T-helper 2 cell (primary cell): ENCODE results near the gene MROH2A.
A peak's percentile ranks its signal among the peaks of the same experiment; 100 is the strongest.

ENCODE experiments used
- DNase-seq, 5 experiments: peaks; one replicate each; pipeline versions ENCODE4 v3.0.0 to v3.0.0-alpha.2; 2012 to 2022

The MROH2A gene

GRCh38 chr2:233836359-233836758 lies 58.2 kb downstream of the MROH2A start:
- no peak for DNase-seq

DNA sequence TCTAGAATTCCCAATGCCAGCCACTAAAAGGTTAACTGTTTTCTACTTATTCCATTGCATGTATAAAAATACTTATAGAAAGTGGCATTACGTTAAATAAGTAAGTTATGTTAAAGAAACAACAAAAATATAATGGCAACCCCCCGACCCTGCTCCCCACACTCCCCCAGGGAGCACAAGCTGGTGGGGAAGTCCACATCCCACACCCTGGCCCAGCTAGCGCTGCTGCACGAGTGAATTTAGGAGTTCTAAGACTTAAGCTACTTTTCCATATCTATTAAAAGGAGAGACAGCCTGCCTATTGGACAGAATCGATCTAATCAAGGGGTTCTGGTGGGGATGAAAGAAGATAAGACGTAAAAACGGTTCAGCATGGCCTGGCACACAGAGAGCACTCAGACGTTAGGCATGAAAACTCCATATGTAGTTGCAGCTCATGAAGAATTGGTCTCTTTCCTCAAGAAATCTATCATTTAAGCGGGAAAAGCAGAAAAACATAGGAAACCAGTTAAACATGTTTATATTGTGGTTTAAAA lies 59.6 kb downstream of the MROH2A start:
- no peak for DNase-seq

DNA sequence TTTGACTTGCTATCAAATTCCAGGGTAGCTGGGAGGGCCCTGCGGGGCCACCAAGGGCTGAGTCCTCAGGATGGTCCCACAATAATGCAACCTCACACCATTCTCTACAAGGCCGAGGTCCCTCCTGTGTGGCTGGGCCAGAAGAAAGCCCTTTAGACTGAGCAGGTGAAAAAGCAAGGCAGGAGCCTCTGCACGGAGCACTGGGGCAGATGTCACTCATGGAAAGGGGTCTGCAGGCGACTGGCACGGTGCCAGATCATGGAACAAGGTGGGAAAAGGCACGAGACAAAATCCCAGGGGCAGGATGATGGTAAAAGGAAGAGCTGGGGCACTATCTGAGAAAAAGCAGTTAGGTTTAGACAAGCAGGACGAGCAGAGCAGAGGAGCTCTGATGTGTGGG lies 60.1 kb downstream of the MROH2A start:
- no peak for DNase-seq

DNA sequence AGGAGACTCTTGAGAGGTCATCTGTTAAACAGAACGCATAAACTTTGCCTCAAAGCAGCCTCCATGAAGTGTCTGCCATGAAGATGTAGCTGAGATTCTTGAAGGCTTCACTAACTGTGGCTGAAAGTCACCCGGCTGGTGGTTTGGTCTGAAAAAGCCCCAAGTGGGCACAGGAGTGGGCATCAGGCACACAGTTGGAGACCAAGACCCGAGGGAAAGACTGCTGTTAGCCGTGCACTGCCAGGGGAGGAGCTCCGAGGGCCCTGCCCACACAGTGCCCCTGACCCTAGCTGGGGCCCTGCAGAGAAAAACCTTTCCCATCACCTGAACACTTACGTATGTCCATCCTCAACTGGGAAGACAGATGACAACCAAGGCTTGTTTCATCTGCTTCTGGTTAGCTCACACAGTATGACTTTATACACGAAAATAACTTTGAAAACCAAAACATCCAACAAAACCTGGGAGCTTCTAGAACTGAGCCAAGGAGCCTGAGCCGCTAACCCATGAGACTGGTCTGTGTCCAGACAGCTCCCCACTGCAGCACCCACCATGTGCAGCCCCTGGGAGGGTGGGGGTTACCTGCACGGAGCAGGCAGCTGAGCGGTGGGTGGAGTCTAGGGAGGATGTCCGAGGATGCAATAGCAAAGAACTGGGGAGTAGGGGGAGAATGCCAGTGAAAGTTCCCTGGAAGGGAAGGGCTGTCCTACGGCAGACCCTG lies 60.8 kb downstream of the MROH2A start:
- no peak for DNase-seq

GRCh38 chr2:233839447-233839820 lies 61.3 kb downstream of the MROH2A start:
- no peak for DNase-seq

DNA sequence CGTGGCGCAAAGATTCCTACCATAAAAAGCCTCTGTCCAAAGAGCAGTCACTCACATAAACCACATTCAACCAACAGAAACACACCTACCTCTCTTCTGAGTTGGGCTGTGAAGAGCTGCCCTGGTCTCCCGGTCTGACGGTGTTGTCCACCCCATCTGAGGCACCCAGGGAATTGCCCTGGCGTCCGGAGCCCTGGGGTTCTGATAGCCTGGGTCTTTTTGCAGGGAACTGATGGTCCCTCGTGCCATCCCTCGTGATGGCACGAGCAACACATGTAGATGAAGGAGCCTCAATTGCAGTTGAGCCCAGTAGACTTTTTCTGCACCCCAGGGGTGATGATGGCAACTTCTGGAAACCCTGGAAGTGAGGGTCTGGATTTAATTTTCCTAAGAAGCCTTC lies 62.4 kb downstream of the MROH2A start:
- DNase-seq = no peak

- no peak for DNase-seq
Observed at GRCh38 chr2:233841183-233841582, 63.1 kb downstream of the MROH2A start.

GRCh38 chr2:233844064-233844807 lies 66.1 kb downstream of the MROH2A start:
- DNase-seq = no peak

GRCh38 chr2:233844836-233845235 lies 66.7 kb downstream of the MROH2A start:
- DNase-seq = no peak

DNA sequence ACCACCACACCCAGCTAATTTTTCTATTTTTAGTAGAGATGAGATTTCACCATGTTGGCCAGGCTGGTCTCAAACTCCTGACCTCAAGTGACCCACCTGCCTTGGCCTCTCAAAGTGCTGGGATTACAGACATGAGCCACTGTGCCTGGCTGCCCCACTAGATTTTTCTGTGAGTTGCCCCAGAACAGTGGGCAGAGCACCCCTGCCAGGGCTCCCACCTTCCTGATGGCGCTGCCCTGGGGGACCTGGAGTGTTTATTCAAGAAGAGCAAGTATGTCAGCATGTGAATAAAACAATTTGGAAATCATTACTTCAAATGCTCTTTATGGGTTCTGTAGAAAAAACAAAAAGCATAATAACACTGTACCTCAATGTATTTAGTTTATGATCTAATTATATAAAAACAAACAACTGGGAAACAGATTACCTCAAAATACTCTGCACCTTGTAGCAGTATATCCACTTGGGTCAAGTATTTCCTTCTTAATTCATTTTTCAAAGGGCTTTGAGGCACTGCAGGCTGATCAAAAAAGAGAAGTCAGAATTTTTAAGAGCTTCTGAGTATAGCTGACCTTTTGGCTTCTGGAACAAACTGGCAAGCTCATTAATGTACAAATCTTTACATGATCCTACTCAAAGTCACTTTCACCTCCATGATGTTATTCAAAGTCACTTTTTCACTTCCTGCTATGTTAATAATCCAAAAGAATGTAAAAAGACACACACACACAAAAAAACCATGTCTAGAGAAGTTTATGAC lies 67.4 kb downstream of the MROH2A start:
- no peak for DNase-seq

- DNase-seq = no peak
Observed at GRCh38 chr2:233846387-233847247, 68.5 kb downstream of the MROH2A start.

DNA sequence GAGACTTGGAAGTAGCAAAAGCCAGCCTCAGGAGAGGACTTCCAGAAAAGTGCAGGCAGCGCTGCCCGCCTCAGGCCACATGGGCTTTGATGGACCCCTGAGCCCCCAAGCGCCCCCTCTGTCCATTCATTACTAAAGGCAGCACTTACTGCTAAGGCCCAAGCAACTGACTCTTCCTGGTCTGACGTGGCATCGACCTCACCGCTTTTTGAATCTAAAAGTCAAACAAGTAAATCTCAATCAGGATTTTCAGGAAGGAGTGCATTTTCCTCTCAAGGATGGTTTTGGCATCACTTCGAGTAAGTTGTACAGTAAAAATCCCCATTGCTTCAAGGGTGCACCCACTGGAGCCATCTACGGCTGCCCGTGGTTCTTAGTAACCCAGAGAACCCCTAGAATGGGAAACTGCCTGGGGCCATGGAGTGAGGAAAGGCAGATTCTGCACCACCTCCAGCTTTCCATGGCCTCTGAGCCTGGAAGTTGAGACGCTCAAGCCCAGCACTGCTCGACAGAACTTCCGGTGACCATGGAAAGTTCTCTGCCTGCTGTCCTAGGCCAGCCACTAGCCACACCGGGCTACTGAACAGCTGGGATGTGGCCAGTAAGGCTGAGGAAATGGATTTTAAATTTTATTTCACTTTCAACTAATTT lies 69.2 kb downstream of the MROH2A start:
- DNase-seq = no peak

DNA sequence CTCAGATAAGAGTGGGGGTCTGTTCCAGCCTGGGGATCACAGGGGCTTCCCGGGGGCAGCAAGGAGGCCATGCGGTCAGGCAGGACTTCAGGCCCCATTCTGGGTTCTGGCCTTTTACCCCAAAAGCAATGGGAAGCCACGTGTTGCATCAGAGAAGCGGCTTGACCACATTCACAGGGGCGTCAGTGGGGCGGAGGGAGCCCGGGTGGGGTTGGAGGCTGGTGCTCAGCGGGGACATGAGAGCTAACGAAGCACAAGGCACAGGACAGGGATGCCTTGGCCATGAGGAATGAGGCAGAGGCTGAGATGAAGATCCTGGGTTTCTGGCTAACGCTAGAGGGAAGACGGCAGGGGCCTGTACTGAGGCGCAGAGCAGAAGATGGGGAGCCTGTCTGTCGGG lies 70.1 kb downstream of the MROH2A start:
- DNase-seq = no peak

GRCh38 chr2:233849607-233850271 lies 71.6 kb downstream of the MROH2A start:
- DNase-seq = no peak

- no peak for DNase-seq
Observed at GRCh38 chr2:233850745-233851144, 72.6 kb downstream of the MROH2A start.

GRCh38 chr2:233851169-233851568 lies 73.0 kb downstream of the MROH2A start:
- no peak for DNase-seq

GRCh38 chr2:233852056-233852455 lies 73.9 kb downstream of the MROH2A start:
- no peak for DNase-seq

DNA sequence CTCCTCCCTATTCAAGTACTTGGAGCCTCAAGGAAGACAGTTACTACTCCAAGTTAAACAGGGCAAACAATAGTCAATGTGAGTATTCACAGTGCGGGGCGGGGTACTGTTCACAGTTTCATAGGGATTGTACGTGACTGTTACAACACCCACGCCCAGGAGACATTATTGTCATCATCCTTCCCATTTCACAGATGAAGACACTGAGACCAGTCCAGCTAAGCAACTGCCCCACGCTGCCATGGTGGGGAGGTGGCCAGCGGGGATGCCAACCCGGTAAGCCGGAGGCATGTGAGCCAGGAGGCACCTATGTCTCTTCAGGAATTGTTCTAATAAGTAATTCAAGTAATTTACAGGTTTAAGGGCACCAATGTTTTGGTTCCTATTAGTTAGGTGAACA lies 75.2 kb downstream of the MROH2A start:
- no peak for DNase-seq

DNA sequence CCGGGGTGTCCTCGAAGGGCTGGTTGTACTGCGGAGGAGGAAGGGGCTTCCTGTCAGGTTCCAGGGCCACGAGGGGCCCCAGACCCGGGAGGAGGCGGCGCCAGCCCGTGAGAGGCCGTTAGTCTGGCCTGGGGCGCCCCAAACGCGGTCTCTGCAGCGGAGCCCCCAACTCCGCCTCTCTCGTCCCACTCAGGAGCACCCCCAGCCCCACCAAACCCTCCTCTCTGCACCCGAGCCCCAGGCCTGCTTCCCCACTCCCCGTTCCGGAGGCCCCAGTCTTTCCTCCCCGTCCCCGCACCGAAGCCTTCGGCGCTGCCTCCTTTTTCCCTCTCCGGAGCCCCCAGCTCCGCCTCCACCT lies 75.7 kb downstream of the MROH2A start:
- DNase-seq = no peak

DNA sequence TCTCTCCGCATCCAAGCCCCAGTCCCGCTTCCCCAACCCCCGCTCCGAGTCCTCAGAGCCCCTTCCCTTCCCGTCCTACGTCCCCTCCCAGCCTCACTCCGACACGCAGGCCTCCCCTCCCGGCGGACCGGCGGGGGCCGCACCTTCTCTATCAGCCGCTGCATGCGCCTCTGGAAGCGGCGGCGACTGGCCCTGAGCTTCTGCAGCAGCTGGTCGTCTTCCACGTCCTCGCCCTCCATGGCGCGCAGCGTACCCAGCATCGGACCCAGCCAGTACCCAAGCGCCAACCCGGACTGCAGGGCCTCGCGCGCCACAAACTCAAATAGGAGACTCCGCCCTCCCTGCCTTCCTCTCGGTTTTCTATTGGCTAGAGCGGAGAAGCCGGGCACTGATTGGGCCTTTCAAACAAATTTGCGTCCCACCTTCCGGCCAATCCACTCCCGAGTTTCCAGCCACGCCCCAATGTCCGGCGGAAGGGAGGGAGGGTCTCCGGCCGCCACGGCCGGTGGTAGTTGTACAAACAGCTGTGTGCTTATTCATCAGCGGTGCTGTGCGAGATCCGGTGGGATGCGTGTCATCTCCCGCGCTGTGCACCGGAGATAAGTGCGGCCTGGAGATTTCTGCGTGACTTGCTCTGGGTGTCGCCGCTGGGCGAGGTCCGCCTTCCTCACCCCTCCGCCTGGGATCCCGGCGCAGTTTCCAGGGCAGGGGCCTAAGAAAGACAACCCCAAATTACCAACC lies 76.3 kb downstream of the MROH2A start, which contains the start of gene HJURP:
Gene HJURP, minus strand, starts transcription at position 295 of the 741 bp plus-strand sequence. Its CDS starts 35 bp downstream, at position 260.
- DNase-seq = peak; percentile 69 to 97 (median 80)

DNA sequence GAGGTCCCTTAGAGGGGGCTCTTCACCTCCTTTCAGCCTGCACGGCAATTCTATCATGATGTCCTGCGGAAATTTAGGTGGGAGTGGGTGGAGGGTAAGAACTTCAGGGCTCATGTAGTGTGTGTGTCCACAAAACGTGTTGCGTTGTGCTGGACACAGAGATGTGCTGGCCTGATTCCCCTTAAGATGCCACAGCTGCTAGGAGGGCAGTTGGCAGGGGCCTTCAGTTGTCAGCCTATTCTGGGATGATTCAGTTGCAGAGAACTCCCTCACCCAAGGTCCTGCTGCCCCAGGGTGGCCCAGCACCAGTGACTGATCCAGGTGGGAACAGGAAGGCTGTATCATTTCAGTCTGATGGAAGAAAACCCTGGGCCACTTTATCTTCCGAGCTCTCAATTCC lies 77.2 kb downstream of the MROH2A start:
- DNase-seq = no peak
